IMR-90 (cell line): ENCODE data around the gene H1-8. TPM values are rescaled to one million over a fixed set of nuclear protein-coding genes. Genes with fewer than 3 reads are reported as not detected.

Source experiments
- ATAC-seq: fragments of 200-7000 bp; cut with Tn5 transposase; 2 replicates; pipeline ENCODE4 v1.9.1; 2020; ENCODE audit warnings: low read depth, mild to moderate bottlenecking, moderate library complexity
- BruUV-seq: library from RNA; stranded (reverse); fragments of 400-500 nt; replicated peaks from 2 replicates; lab custom pipeline; 2021; lab: Mats Ljungman, UMichigan
- CTCF ChIA-PET: fragments of 300-600 bp; formaldehyde crosslinking; extraction: SDS; loops from one replicate; lab custom pipeline; 2021; ENCODE audit warnings: antibody characterized with exemption; lab: Yijun Ruan, JAX
- POLR2A ChIA-PET: fragments of 300-600 bp; sonication (Branson Sonifier 250); formaldehyde crosslinking; loops from one replicate; lab custom pipeline; 2022; ENCODE audit warnings: antibody characterized with exemption; ENCODE audit not compliant: unreplicated experiment; lab: Charles Lee
- DNase-seq: peaks from one replicate; pipeline ENCODE4 v3.0.0; 2013
- H2AFZ ChIP-seq: replicated peaks from 2 replicates; pipeline ENCODE3; 2013; ENCODE audit warnings: low read length, mild to moderate bottlenecking; ENCODE audit not compliant: poor library complexity
- H2AK5ac ChIP-seq: 2 replicates; pipeline ENCODE4 v1.6.1; 2013; ENCODE audit warnings: low read depth, low read length, inconsistent platforms
- H2AK9ac ChIP-seq: replicated peaks from 2 replicates; pipeline ENCODE3; 2013; ENCODE audit warnings: mild to moderate bottlenecking, low read depth, low read length, moderate library complexity; ENCODE audit not compliant: poor library complexity
- H2BK120ac ChIP-seq: 2 replicates; pipeline ENCODE4 v1.6.1; 2013; ENCODE audit warnings: low read depth, low read length, inconsistent platforms
- H2BK15ac ChIP-seq: 3 replicates; pipeline ENCODE4 v1.6.1; 2013; ENCODE audit warnings: low read depth, low read length, inconsistent platforms
- H2BK20ac ChIP-seq: 2 replicates; pipeline ENCODE4 v1.6.1; 2013; ENCODE audit warnings: low read depth, mild to moderate bottlenecking, inconsistent platforms, low read length, moderate library complexity
- H2BK5ac ChIP-seq: 2 replicates; pipeline ENCODE4 v1.6.1; 2013; ENCODE audit warnings: mild to moderate bottlenecking, low read depth, low read length, inconsistent platforms; ENCODE audit not compliant: poor library complexity, severe bottlenecking
- H3K14ac ChIP-seq: replicated peaks from 2 replicates; pipeline ENCODE4 v1.6.1; 2013; ENCODE audit warnings: low read depth, low read length, inconsistent platforms
- H3K18ac ChIP-seq: 2 replicates; pipeline ENCODE4 v1.6.1; 2013; ENCODE audit warnings: low read depth, low read length, control low read depth
- H3K23ac ChIP-seq: 2 replicates; pipeline ENCODE4 v1.6.1; 2013; ENCODE audit warnings: low read depth, low read length, inconsistent platforms
- H3K27ac ChIP-seq: 2 replicates; pipeline ENCODE4 v1.5.1; 2013; ENCODE audit warnings: mild to moderate bottlenecking, control low read depth, low read length; ENCODE audit not compliant: insufficient read depth
- H3K27me3 ChIP-seq: 2 replicates; pipeline ENCODE4 v1.6.1; 2013; ENCODE audit warnings: low read length; ENCODE audit not compliant: control insufficient read depth, insufficient read depth
- H3K36me3 ChIP-seq: 2 replicates; pipeline ENCODE4 v1.6.1; 2013; ENCODE audit warnings: low read length, mixed read lengths; ENCODE audit not compliant: control insufficient read depth, insufficient read depth
- H3K4ac ChIP-seq: 2 replicates; pipeline ENCODE4 v1.6.1; 2013; ENCODE audit warnings: low read depth, low read length, inconsistent platforms
- H3K4me1 ChIP-seq: 2 replicates; pipeline ENCODE4 v1.6.1; 2013; ENCODE audit warnings: low read length, mixed read lengths; ENCODE audit not compliant: control insufficient read depth, insufficient read depth
- H3K4me2 ChIP-seq: 2 replicates; pipeline ENCODE4 v1.6.1; 2013; ENCODE audit warnings: low read depth, mild to moderate bottlenecking, control low read depth, low read length, moderate library complexity
- H3K4me3 ChIP-seq: 2 replicates; pipeline ENCODE4 v1.5.1; 2013; ENCODE audit warnings: low read depth, mild to moderate bottlenecking, control low read depth, low read length, moderate library complexity; ENCODE audit not compliant: insufficient read depth
- H3K56ac ChIP-seq: 2 replicates; pipeline ENCODE4 v1.6.1; 2013; ENCODE audit warnings: low read length, inconsistent platforms; ENCODE audit not compliant: insufficient read depth; ENCODE audit errors: extremely low read depth
- H3K79me1 ChIP-seq, 2 experiments: 2 replicates each; pipeline ENCODE4 v1.6.1; 2013; ENCODE audit warnings: low read length in 2 of 2, inconsistent platforms in 1 of 2, low read depth in 1 of 2
- H3K9ac ChIP-seq: 2 replicates; pipeline ENCODE4 v1.6.1; 2013; ENCODE audit warnings: low read depth, low read length, control low read depth
- H3K9me1 ChIP-seq: 2 replicates; pipeline ENCODE4 v1.6.1; 2013; ENCODE audit warnings: low read length, inconsistent platforms; ENCODE audit not compliant: insufficient read depth
- H3K9me3 ChIP-seq: 2 replicates; pipeline ENCODE4 v1.6.1; 2013; ENCODE audit warnings: low read length; ENCODE audit not compliant: control insufficient read depth, insufficient read depth
- H4K20me1 ChIP-seq: 2 replicates; pipeline ENCODE4 v1.6.1; 2013; ENCODE audit warnings: low read length, inconsistent platforms; ENCODE audit not compliant: insufficient read depth
- H4K5ac ChIP-seq: 2 replicates; pipeline ENCODE4 v1.6.1; 2013; ENCODE audit warnings: mild to moderate bottlenecking, low read depth, low read length, control low read depth
- H4K8ac ChIP-seq, 2 experiments: 2 replicates each; pipeline ENCODE4 v1.6.1; 2013; ENCODE audit warnings: low read depth in 2 of 2, low read length in 2 of 2, control low read depth in 1 of 2, inconsistent platforms in 1 of 2
- H4K91ac ChIP-seq: 2 replicates; pipeline ENCODE4 v1.6.1; 2013; ENCODE audit warnings: low read depth, low read length, inconsistent platforms; ENCODE audit not compliant: insufficient read depth
- BHLHE40 ChIP-seq: fragments of 150-350 bp; IDR thresholded peaks from 2 replicates; pipeline ENCODE4 v1.6.1; 2016; ENCODE audit warnings: mild to moderate bottlenecking, low read depth, low read length
- CEBPB ChIP-seq: IDR thresholded peaks from 2 replicates; pipeline ENCODE4 v1.6.1; 2012; ENCODE audit warnings: low read depth, low read length, improper control_type of control experiment
- CHD1 ChIP-seq: IDR thresholded peaks from 2 replicates; pipeline ENCODE4 v1.6.1; 2012; ENCODE audit warnings: low read depth, low read length, improper control_type of control experiment
- ELK1 ChIP-seq: fragments of 150-350 bp; IDR thresholded peaks from 2 replicates; pipeline ENCODE4 v1.6.1; 2016; ENCODE audit warnings: low read depth, mild to moderate bottlenecking, low read length, moderate library complexity, borderline replicate concordance
- FOS ChIP-seq: fragments of 150-350 bp; IDR thresholded peaks from 2 replicates; pipeline ENCODE4 v1.6.1; 2016; ENCODE audit warnings: low read depth, low read length
- MAFK ChIP-seq: IDR thresholded peaks from 2 replicates; pipeline ENCODE4 v1.6.1; 2012; ENCODE audit warnings: low read depth, low read length, improper control_type of control experiment
- MXI1 ChIP-seq: IDR thresholded peaks from 2 replicates; pipeline ENCODE4 v1.6.1; 2012; ENCODE audit warnings: low read depth, mild to moderate bottlenecking, low read length, moderate library complexity, borderline replicate concordance
- NFE2L2 ChIP-seq: fragments of 150-350 bp; IDR thresholded peaks from 2 replicates; pipeline ENCODE4 v1.6.1; 2016; ENCODE audit warnings: low read depth, mild to moderate bottlenecking, low read length
- POLR2A ChIP-seq: IDR thresholded peaks from 2 replicates; pipeline ENCODE4 v1.6.1; 2012; ENCODE audit warnings: mild to moderate bottlenecking, low read depth, low read length
- RFX5 ChIP-seq: IDR thresholded peaks from 2 replicates; pipeline ENCODE4 v1.8.0; 2012; ENCODE audit warnings: low read depth, mild to moderate bottlenecking, low read length, moderate library complexity
- SMC3 ChIP-seq: fragments of 150-350 bp; IDR thresholded peaks from 2 replicates; pipeline ENCODE4 v1.6.1; 2016; ENCODE audit warnings: low read depth, mild to moderate bottlenecking, antibody characterized with exemption, low read length, moderate library complexity
- USF2 ChIP-seq: fragments of 150-350 bp; IDR thresholded peaks from 2 replicates; pipeline ENCODE4 v1.6.1; 2017; ENCODE audit warnings: mild to moderate bottlenecking, antibody characterized with exemption, low read length, low read depth
- WGBS, 2 experiments: methylation state at CpG; one replicate each; pipeline versions ENCODE4 v1.1.5 to v1.1.7; 2013; ENCODE audit warnings: missing lambda C conversion rate in 2 of 2; ENCODE audit not compliant: insufficient read length in 1 of 2; ENCODE audit errors: extremely low coverage in 2 of 2; 5-methylcytosine and 5-hydroxymethylcytosine counted together
- dilution Hi-C: fragments of 300-500 bp; cut with HindIII; formaldehyde crosslinking; loops from one replicate; pipeline ENCODE4 v1.14.3; 2018; ENCODE audit warnings: low sequenced_read_pairs; ENCODE audit not compliant: unreplicated experiment
- in situ Hi-C: fragments of 300-500 bp; cut with MboI; formaldehyde crosslinking; loops from 3 replicates; pipeline ENCODE4 v1.14.3; 2019; ENCODE audit warnings: low sequenced_read_pairs, inconsistent platforms, mixed read lengths
- intact Hi-C: fragments of 100-400 bp; cut with micrococcal nuclease; formaldehyde crosslinking; loops from 2 replicates; pipeline ENCODE4 v1.10.0; 2022
- polyA plus RNA-seq, 3 experiments: library from polyadenylated mRNA; depleted of rRNA; stranded (reverse); fragments of >200 nt; gene quantifications; 2 replicates each; pipeline ENCODE4 v1.2.3, GENCODE V29; 2012; ENCODE audit warnings: low replicate concordance in 1 of 3
- total RNA-seq: library from RNA; depleted of rRNA; stranded (reverse); fragments of >200 nt; gene quantifications from 2 replicates; pipeline ENCODE4 v1.2.3, GENCODE V29; 2012
- TF ChIP-seq, protein P1 (sequence below): conservative IDR thresholded peaks from 2 replicates; pipeline ENCODE4 v1.5.1; 2012; ENCODE audit warnings: mild to moderate bottlenecking, low read depth, low read length, improper control_type of control experiment

The H1-8 gene
- total and polyA plus RNA-seq, 2 of the 4 experiments (the other 2 are of a cell fraction), result not detected

DNA sequence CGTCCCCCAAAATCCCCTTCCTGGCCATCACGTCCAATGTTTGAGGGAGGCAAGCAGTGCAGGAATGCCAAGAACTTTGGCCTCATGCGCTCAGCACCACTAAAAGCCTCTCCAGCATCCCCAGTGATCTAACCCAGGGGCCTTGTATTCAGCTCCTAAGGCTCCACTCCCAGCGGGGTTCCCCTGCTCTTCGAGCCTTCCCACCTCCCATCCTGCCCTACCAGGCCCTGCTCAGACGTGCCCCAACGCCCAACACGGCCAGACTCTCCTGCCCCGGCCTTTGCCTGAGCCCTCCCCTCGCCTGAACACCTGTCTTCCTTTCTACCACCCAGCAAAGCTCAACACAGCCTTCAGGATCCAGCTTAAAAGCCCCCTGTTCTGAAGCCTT lies 33.0 kb downstream of the H1-8 start:
- no peak overlapping the region for H4K91ac ChIP-seq
- no peak overlapping the region; the same call in 1 of the 2 replicates for H2AK5ac ChIP-seq
- no peak overlapping the region for H3K27ac ChIP-seq
- H3K9me3 ChIP-seq, result no peaks in the 10 kb centered on the region
- H3K56ac ChIP-seq, result no peak overlapping the region
- peak overlapping the region; percentile 52 for H2AK9ac ChIP-seq
- BruUV-seq, result no TSS peak
- H3K36me3 ChIP-seq, result peaks cover 29% of the 10 kb centered on the region
- no peak overlapping the region for H3K23ac ChIP-seq
- no peak overlapping the region for H4K8ac ChIP-seq
- no peak overlapping the region for H2AFZ ChIP-seq
- no peak overlapping the region for H4K5ac ChIP-seq
- dilution Hi-C loops (no loop called here), in situ Hi-C loops (no loop called here), intact Hi-C loops (no loop called here)
- no peak overlapping the region for H3K18ac ChIP-seq
- no peak overlapping the region for H2BK15ac ChIP-seq
- H3K4ac ChIP-seq, result no peak overlapping the region
- peaks cover 4% of the 10 kb centered on the region; the same call in 1 of the 2 replicates for H3K4me1 ChIP-seq
- no peaks in the 10 kb centered on the region for H3K27me3 ChIP-seq
- no peak overlapping the region for H2BK120ac ChIP-seq
- H3K14ac ChIP-seq, result no peak overlapping the region
- 92% methylated on average over 6 of the region's 10 CpGs; no CpG with 5 or more reads in 1 of the 2 experiments for WGBS, 2 experiments
- POLR2A ChIA-PET, result no interaction called here
- H2BK20ac ChIP-seq, result no peak overlapping the region
- H3K9me1 ChIP-seq, result no peaks in the 10 kb centered on the region
- no peak for TF ChIP-seq RFX5
- TF ChIP-seq USF2, result no peak
- TF ChIP-seq POLR2A, result no peak
- TF ChIP-seq NFE2L2, result no peak
- TF ChIP-seq MXI1, result no peak
- TF ChIP-seq, protein P1, sequence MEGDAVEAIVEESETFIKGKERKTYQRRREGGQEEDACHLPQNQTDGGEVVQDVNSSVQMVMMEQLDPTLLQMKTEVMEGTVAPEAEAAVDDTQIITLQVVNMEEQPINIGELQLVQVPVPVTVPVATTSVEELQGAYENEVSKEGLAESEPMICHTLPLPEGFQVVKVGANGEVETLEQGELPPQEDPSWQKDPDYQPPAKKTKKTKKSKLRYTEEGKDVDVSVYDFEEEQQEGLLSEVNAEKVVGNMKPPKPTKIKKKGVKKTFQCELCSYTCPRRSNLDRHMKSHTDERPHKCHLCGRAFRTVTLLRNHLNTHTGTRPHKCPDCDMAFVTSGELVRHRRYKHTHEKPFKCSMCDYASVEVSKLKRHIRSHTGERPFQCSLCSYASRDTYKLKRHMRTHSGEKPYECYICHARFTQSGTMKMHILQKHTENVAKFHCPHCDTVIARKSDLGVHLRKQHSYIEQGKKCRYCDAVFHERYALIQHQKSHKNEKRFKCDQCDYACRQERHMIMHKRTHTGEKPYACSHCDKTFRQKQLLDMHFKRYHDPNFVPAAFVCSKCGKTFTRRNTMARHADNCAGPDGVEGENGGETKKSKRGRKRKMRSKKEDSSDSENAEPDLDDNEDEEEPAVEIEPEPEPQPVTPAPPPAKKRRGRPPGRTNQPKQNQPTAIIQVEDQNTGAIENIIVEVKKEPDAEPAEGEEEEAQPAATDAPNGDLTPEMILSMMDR, result no peak
- no peak for TF ChIP-seq ELK1
- no peak for TF ChIP-seq CHD1
- TF ChIP-seq FOS, result no peak
- no peak for TF ChIP-seq MAFK
- TF ChIP-seq CEBPB, result no peak
- TF ChIP-seq BHLHE40, result no peak
- no peak for TF ChIP-seq SMC3
- H3K9ac ChIP-seq, result no peak overlapping the region
- no peak overlapping the region for H3K4me2 ChIP-seq
- no peak for DNase-seq
- H3K79me1 ChIP-seq, result no peaks in the 10 kb centered on the region; a peak in 2 of 4 replicates
- no peak for ATAC-seq
- H4K20me1 ChIP-seq, result no peaks in the 10 kb centered on the region
- no peak overlapping the region for H3K4me3 ChIP-seq
- CTCF ChIA-PET, result no interaction called here
- H2BK5ac ChIP-seq, result no peak overlapping the region
